HS-27A (cell line): ENCODE measurements around the gene TMEM200C.
A peak's percentile ranks its signal among the peaks of the same experiment; 100 is the strongest.
"Not testable (repeated sequence)": the region's sequence is repeated elsewhere in the genome, so short reads cannot be mapped to it uniquely, and the experiment has no call there.

ENCODE experiments used
- DNase-seq: peaks from one replicate; pipeline ENCODE4 v3.0.0-alpha.2; 2012; ENCODE audit warnings: low read depth, missing footprints

Gene TMEM200C

GRCh38 chr18:5891854-5892215 is 3.5 kb downstream of the TMEM200C start:
- DNase-seq: no peak

GRCh38 chr18:5891184-5891853 is 4.0 kb downstream of the TMEM200C start:
- no peak for DNase-seq

- DNase-seq: no peak
Observed at GRCh38 chr18:5890331-5891183, 4.8 kb downstream of the TMEM200C start.

- DNase-seq: no peak
Observed at GRCh38 chr18:5885361-5885760, 10.0 kb downstream of the TMEM200C start.

- no peak for DNase-seq
Observed at GRCh38 chr18:5884375-5884774, 10.9 kb downstream of the TMEM200C start.

GRCh38 chr18:5879479-5879882 is 15.8 kb downstream of the TMEM200C start:
- DNase-seq: no peak

GRCh38 chr18:5876891-5877290 is 18.4 kb downstream of the TMEM200C start:
- DNase-seq: no peak

- no peak for DNase-seq
Observed at GRCh38 chr18:5874336-5874735, 21.0 kb downstream of the TMEM200C start.

GRCh38 chr18:5872886-5873285 is 22.4 kb downstream of the TMEM200C start:
- DNase-seq: no peak

GRCh38 chr18:5871426-5871825 is 23.9 kb downstream of the TMEM200C start:
- DNase-seq: no peak

GRCh38 chr18:5868218-5868854 is 27.0 kb downstream of the TMEM200C start:
- peak; percentile 31 for DNase-seq

- DNase-seq: no peak
Observed at GRCh38 chr18:5865521-5865920, 29.8 kb downstream of the TMEM200C start.

GRCh38 chr18:5862127-5862526 is 33.2 kb downstream of the TMEM200C start:
- not testable (repeated sequence) for DNase-seq

- DNase-seq: no peak
Observed at GRCh38 chr18:5857180-5857579, 38.1 kb downstream of the TMEM200C start.

GRCh38 chr18:5853253-5853652 is 42.1 kb downstream of the TMEM200C start:
- DNase-seq: no peak

GRCh38 chr18:5851998-5852397 is 43.3 kb downstream of the TMEM200C start:
- DNase-seq: no peak

- DNase-seq: no peak
Observed at GRCh38 chr18:5842653-5843052, 52.7 kb downstream of the TMEM200C start.

- DNase-seq: no peak
Observed at GRCh38 chr18:5841518-5841917, 53.8 kb downstream of the TMEM200C start.

GRCh38 chr18:5840547-5840946 is 54.8 kb downstream of the TMEM200C start:
- no peak for DNase-seq

GRCh38 chr18:5840025-5840424 is 55.3 kb downstream of the TMEM200C start:
- DNase-seq: no peak

- DNase-seq: no peak
Observed at GRCh38 chr18:5839102-5839501, 56.2 kb downstream of the TMEM200C start.
